Mucosa of stomach (tissue), 1 donor: ENCODE measurements around the gene DCAF11.

Experiments
- H3K27me3 ChIP-seq: one replicate; pipeline ENCODE4 v1.7.0; 2013; ENCODE audit warnings: mild to moderate bottlenecking, low read length; ENCODE audit not compliant: control insufficient read depth, insufficient read depth
- H3K36me3 ChIP-seq: one replicate; pipeline ENCODE4 v1.7.0; 2013; ENCODE audit warnings: low read length; ENCODE audit not compliant: control insufficient read depth, insufficient read depth
- H3K4me1 ChIP-seq: one replicate; pipeline ENCODE4 v1.7.0; 2013; ENCODE audit warnings: mild to moderate bottlenecking, low read length; ENCODE audit not compliant: control insufficient read depth, insufficient read depth
- H3K4me3 ChIP-seq: one replicate; pipeline ENCODE4 v1.7.0; 2013; ENCODE audit warnings: low read length
- H3K9ac ChIP-seq: one replicate; pipeline ENCODE4 v1.7.0; 2013; ENCODE audit warnings: mild to moderate bottlenecking, low read length, moderate library complexity
- H3K9me3 ChIP-seq: one replicate; pipeline ENCODE4 v1.7.0; 2013; ENCODE audit warnings: mild to moderate bottlenecking, low read length, moderate library complexity; ENCODE audit not compliant: control insufficient read depth
- donor health status: Pancreatic carcinoma.

Gene DCAF11

DNA sequence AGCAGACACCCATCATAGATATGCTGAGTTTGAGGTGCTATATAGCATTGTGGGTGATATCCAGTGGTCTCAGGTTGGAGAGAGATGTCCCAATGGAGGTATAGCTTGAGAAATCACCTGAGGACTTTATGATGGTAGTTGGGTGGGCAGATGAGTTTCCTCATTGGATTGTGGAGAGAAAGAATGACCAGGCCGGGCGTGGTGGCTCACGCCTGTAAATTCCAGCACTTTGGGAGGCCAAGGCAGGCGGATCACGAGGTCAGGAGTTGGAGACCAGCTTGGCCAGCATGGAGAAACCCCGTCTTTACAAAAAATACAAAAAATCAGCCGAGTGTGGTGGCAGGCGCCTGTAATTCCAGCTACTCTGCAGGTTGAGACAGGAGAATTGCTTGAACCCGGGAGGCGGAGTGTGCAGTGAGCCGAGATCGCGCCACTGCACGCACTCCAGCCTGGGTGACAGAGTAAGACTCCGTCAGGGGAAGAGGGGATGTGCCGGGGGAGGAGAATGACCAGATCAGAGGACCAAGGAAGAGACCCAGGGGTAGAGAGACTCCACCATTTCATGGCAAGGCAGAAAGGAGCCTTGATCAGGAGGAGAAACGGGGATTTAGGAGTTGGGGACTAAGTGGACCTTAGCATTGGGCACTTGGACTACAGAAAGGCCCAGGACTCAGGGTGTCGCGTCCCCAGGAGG is 21.2 kb upstream of the DCAF11 start:
- Histone ChIP-seq H3K4me1 (peaks cover 28% of the 10 kb centered on the region), H3K36me3 (peaks cover 3% of the 10 kb centered on the region), H3K27me3 (no peaks in the 10 kb centered on the region), H3K9ac (peak overlapping the region; percentile 92), H3K9me3 (no peaks in the 10 kb centered on the region), H3K4me3 (no peak overlapping the region)

DNA sequence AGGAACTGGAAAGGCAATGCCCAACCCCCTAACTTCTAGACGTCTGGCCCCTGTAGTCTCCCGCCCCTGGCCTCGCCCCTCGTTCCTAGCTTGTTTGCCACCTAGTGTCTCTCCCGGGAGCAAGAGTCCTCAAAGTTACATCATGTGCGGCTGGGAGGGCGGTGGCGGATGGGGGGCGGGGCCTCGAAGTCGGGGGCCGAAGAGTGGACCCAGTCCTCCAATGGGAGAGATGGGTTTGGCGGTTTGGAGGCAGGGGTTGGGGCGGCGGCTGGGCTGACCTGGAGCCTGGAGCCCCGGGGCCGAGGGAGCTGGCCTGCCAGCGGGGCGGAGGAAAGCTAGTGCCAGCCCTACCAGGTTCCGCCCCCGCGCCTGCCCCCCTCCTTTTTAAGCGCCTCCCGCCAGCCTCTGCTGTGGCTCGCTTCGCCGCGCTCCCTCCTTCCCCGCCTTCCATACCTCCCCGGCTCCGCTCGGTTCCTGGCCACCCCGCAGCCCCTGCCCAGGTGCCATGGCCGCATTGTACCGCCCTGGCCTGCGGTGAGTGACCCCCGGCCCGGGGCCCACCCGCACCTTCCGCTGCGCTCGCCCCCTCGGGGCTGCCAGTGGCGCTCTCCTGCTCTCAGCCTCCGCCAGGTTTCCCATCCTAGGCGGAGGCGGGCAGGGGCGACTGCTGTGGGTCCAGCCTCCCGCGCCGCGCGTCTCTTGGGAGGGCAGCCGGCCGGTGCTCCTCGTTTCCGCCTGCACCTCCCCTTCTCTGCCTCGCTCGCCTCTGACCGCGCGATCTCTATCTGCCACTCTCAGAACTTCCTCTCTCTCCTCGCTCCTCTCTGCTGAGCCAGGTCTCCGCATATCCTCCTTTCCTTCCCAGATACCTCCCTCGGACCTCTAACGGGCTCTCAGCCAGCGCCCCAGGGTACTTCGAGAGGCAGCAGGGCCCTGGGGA is 20.4 kb upstream of the DCAF11 start, which contains the start of gene PCK2:
Gene PCK2, plus strand, starts transcription at position 411 of the 940 bp plus-strand sequence. Its CDS starts 95 bp downstream, at position 506.
- H3K4me1 ChIP-seq = peaks cover 33% of the 10 kb centered on the region
- peak within 1 kb of the TSS; percentile 51 for H3K4me3 ChIP-seq
- no peaks in the 10 kb centered on the region for H3K9me3 ChIP-seq
- peaks cover 9% of the 10 kb centered on the region for H3K36me3 ChIP-seq
- peak within 1 kb of the TSS; percentile 92 for H3K9ac ChIP-seq
- no peaks in the 10 kb centered on the region for H3K27me3 ChIP-seq

DNA sequence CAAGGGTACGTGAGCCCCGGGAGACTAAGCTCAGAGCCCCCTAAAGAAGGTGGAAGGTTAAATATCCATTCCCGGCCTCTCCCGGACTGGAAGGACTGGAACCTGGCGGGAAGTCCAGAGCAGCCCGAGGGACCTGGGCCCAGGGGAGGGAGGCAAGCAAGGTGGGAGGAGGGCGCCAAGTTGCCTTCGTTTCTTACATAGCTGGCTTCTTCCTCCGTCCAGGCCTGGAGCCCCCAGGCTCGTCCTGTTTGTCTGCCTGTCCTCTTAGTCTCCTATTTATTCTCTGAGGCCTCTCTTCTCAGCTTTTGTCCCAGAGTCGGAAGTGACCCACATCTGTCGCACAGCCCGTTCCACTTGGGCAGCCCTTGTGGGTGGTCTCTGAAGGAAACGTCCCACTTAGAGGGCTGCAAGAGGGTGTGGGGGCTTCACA is 19.7 kb upstream of the DCAF11 start:
- Histone ChIP-seq H3K9me3 (no peaks in the 10 kb centered on the region), H3K36me3 (peaks cover 9% of the 10 kb centered on the region), H3K9ac (peak overlapping the region; percentile 92), H3K4me1 (peaks cover 33% of the 10 kb centered on the region), H3K27me3 (no peaks in the 10 kb centered on the region), H3K4me3 (peak overlapping the region; percentile 51)

DNA sequence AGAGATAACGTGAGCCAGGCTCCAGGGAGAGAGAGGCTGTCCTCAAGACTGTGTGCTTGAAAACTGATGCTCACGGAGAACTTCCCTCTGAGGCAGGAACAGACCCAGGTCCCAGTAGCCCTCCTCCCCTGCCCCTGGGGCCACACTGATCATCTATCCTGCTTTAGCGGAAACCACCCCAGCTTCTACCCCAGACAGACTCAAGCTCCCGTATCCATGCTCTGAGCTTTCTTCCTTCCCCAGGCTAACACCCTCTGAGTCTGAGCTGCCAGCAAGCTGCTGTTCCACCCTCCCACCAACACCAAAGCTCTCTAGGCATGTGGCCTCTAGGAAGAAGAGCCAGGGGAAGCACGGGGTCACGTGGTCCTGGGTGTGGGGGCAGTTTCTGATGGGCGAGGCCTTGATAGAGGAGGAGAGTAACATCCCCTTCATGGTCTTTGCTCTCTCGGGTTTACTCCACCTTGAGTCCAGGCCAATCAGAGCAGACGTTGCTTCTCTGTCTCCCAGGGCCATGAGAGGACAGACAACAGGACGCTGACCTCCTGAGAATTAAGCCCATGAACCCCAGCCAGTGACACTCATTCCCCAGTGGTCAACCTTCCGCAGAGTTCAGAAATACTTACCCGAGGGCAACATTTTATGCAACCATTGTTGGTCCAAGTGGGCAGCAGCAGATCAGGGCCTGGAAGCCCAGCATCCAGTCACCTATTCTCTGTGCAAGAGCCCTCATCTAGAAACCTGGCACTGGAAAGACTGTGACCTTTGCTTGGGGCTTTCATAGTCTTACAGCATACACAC is 19.1 kb upstream of the DCAF11 start:
- peaks cover 9% of the 10 kb centered on the region for H3K36me3 ChIP-seq
- peaks cover 33% of the 10 kb centered on the region for H3K4me1 ChIP-seq

DNA sequence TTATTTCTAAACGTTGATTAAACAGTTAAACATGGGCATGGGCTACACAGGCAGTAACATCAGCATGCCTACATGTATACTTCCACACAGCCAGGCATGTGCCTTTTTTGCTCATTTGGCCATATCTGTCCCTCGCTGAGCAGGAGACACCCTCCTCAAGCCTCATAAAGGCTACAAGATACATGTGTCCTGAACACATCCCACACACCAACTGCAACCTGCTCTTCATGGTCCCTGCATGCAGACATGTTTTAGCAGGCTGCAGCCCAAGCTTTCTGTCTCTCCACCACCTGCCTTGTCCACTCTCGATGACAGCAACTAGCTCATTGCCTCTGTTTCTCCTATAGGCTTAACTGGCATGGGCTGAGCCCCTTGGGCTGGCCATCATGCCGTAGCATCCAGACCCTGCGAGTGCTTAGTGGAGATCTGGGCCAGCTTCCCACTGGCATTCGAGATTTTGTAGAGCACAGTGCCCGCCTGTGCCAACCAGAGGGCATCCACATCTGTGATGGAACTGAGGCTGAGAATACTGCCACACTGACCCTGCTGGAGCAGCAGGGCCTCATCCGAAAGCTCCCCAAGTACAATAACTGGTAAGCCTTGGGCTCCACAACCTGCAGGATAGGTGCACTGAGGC is 17.9 kb upstream of the DCAF11 start:
- Histone ChIP-seq H3K27me3 (no peaks in the 10 kb centered on the region), H3K9me3 (no peaks in the 10 kb centered on the region), H3K9ac (no peak overlapping the region), H3K4me3 (no peak overlapping the region), H3K4me1 (peaks cover 31% of the 10 kb centered on the region), H3K36me3 (peaks cover 9% of the 10 kb centered on the region)

More for the DNA sequence above, 19.1 kb upstream of the DCAF11 start:
- Histone ChIP-seq H3K4me3 (peak overlapping the region; percentile 51), H3K9me3 (no peaks in the 10 kb centered on the region), H3K9ac (peak overlapping the region; percentile 92), H3K27me3 (no peaks in the 10 kb centered on the region)

DNA sequence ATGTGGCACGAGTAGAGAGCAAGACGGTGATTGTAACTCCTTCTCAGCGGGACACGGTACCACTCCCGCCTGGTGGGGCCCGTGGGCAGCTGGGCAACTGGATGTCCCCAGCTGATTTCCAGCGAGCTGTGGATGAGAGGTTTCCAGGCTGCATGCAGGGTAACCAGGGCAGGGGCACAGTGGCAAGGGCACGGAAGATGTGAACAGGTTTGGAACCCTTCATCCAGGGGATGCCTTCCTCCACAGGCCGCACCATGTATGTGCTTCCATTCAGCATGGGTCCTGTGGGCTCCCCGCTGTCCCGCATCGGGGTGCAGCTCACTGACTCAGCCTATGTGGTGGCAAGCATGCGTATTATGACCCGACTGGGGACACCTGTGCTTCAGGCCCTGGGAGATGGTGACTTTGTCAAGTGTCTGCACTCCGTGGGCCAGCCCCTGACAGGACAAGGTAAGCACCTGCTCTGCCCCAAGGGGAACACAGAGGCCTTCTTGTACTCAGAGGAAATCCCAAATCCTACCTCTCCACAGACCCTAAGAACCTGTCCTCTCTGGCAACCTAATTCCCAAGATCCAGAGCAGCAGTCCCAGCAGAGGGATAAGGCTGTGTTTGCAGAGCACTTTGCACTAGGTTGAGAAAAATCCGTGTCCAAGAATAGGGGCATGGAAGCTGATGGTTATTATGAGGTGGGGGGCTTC is 16.2 kb upstream of the DCAF11 start:
- no peaks in the 10 kb centered on the region for H3K9me3 ChIP-seq
- peaks cover 20% of the 10 kb centered on the region for H3K4me1 ChIP-seq
- H3K36me3 ChIP-seq = peaks cover 9% of the 10 kb centered on the region
- no peak overlapping the region for H3K4me3 ChIP-seq
- H3K9ac ChIP-seq = no peak overlapping the region
- no peaks in the 10 kb centered on the region for H3K27me3 ChIP-seq

DNA sequence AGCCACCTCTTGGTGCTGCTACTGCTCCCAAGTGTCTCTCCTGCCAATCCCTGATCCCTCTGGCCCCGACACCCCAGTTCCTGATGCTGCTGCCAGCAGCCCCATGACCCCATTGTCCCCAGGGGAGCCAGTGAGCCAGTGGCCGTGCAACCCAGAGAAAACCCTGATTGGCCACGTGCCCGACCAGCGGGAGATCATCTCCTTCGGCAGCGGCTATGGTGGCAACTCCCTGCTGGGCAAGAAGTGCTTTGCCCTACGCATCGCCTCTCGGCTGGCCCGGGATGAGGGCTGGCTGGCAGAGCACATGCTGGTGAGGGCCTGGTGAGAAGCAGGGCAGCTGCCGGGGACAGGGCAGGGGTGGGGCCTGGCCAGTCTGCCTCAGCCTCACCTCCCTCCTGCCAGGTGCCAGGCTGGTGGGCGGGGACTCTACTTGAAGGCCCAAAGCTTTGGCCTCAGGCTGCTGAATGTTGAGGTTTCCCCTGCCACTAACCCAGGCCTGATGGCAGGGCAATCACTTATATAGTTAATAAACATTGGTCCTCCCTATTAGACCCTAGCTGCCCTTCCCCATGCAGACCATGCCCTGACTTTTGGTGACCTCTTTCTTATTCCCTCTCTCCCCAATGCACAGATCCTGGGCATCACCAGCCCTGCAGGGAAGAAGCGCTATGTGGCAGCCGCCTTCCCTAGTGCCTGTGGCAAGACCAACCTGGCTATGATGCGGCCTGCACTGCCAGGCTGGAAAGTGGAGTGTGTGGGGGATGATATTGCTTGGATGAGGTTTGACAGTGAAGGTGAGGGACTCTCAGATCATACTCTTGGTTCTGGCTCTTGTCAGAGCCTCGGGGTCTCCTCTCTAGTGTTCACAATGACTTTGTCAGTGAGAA is 15.4 kb upstream of the DCAF11 start:
- peaks cover 9% of the 10 kb centered on the region for H3K36me3 ChIP-seq
- H3K9ac ChIP-seq = no peak overlapping the region
- peaks cover 15% of the 10 kb centered on the region for H3K4me1 ChIP-seq

DNA sequence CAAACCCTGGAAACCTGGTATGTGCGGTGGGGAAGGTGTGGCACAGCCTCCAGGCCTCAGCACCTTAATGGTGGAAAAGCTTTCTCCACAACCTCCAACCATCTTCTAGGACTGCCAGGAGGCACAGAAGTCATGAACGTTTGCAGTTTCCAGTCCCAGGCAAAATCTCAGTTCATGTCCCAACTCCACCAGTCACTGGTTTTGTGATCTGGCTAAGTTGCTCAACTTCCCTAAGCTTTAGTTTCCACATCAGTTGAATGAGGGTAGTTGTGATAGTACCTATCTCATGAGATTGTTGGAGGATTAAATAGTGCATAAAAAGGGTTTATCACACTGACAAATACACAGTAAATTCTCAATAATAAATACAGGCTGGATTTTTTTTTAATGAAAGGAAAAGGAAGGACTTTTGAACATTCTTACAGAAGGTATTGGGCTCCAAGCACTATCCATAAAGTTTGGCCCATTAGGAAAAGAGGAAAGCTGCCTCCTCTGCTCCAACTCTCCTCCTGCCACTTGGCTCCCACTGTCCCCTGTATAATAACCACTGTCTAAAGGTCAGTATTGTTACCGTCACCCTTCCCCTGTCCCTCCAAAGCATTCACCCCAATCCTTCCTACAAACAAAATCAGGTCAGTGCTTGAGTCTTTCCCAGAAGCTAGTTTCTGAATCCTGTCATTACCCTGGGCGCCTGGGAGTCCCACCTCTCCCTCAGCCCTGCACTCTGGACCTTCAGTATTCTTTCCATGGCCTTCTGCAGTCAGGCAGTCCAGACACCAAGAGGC is 14.2 kb upstream of the DCAF11 start:
- Histone ChIP-seq H3K4me3 (no peak overlapping the region), H3K9ac (no peak overlapping the region), H3K36me3 (peaks cover 9% of the 10 kb centered on the region), H3K9me3 (no peaks in the 10 kb centered on the region), H3K27me3 (no peaks in the 10 kb centered on the region), H3K4me1 (peaks cover 10% of the 10 kb centered on the region)

More for the DNA sequence above, 15.4 kb upstream of the DCAF11 start:
- no peaks in the 10 kb centered on the region for H3K9me3 ChIP-seq
- H3K27me3 ChIP-seq = no peaks in the 10 kb centered on the region
- no peak overlapping the region for H3K4me3 ChIP-seq

DNA sequence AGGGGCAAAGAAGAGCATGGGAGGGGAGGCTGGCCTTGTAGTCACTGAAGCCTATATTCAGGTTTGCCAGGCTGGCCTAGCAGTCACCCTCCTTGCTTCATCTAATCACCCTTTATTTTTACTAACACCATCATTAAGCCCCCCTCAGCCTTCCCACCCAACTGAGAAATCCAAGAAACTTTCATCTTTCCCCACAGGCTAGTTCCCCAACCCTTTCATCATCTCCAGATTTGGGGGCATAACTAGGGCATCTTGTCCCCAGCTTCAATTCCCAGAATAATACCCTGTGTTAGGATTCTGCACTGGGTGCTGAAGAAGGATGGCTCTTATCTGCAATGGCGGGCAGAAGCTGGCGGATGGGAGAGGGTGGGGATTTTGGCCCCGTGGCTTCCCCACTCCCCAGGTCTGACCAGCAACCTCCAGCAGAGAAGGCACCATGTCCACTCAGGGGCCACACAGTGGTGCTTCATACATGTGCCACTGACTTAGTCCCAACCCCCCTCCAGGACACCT is 13.5 kb upstream of the DCAF11 start:
- Histone ChIP-seq H3K9me3 (no peaks in the 10 kb centered on the region), H3K4me3 (no peak overlapping the region), H3K9ac (no peak overlapping the region), H3K36me3 (peaks cover 9% of the 10 kb centered on the region), H3K4me1 (peaks cover 6% of the 10 kb centered on the region), H3K27me3 (no peaks in the 10 kb centered on the region)
